ENCODE data around the gene PSG1. TPM values are rescaled to one million over a fixed set of nuclear protein-coding genes. Genes with fewer than 3 reads are reported as not detected.
"Not testable (repeated sequence)": the region's sequence is repeated elsewhere in the genome, so short reads cannot be mapped to it uniquely, and the experiment has no call there.

The PSG1 gene
- total RNA-seq, 2 donors from 2014 or later = 0.63 to 0.80 TPM

- ATAC-seq; H3K4me1 Mint-ChIP-seq; H3K36me3 Mint-ChIP-seq (ENCODE audit: low read depth); H3K4me3 Mint-ChIP-seq; DNase-seq; H3K27ac Mint-ChIP-seq; H3K9me3 ChIP-seq (ENCODE audit: control insufficient read depth, low read length, poor library complexity, severe bottlenecking): not testable (repeated sequence)
- H3K27me3 Mint-ChIP-seq = peaks cover 59% of the 10 kb centered on the region
These were observed 46.6 kb downstream of the PSG1 start for GRCh38 chr19:42832746-42833442.

GRCh38 chr19:42832023-42832680 is 47.4 kb downstream of the PSG1 start:
- H3K27ac Mint-ChIP-seq; ATAC-seq; H3K4me1 Mint-ChIP-seq; H3K4me3 Mint-ChIP-seq; H3K36me3 Mint-ChIP-seq (ENCODE audit: low read depth); DNase-seq; H3K9me3 ChIP-seq (ENCODE audit: control insufficient read depth, low read length, poor library complexity, severe bottlenecking): not testable (repeated sequence)
- H3K27me3 Mint-ChIP-seq = peaks cover 59% of the 10 kb centered on the region

GRCh38 chr19:42831221-42832019 is 48.1 kb downstream of the PSG1 start:
- H3K27ac Mint-ChIP-seq = no peak overlapping the region
- H3K4me3 Mint-ChIP-seq = no peak overlapping the region
- no peaks in the 10 kb centered on the region for H3K36me3 Mint-ChIP-seq (ENCODE audit: low read depth)
- ATAC-seq (no peak), DNase-seq (no peak)
- no peaks in the 10 kb centered on the region for H3K9me3 ChIP-seq (ENCODE audit: control insufficient read depth, low read length, poor library complexity, severe bottlenecking)
- H3K27me3 Mint-ChIP-seq = peaks cover 59% of the 10 kb centered on the region
- H3K4me1 Mint-ChIP-seq = no peaks in the 10 kb centered on the region

- H3K4me3 Mint-ChIP-seq; ATAC-seq; H3K36me3 Mint-ChIP-seq (ENCODE audit: low read depth); H3K4me1 Mint-ChIP-seq; DNase-seq; H3K9me3 ChIP-seq (ENCODE audit: control insufficient read depth, low read length, poor library complexity, severe bottlenecking); H3K27ac Mint-ChIP-seq: not testable (repeated sequence)
- peaks cover 74% of the 10 kb centered on the region for H3K27me3 Mint-ChIP-seq
These were observed 58.1 kb downstream of the PSG1 start for GRCh38 chr19:42821306-42821977.

GRCh38 chr19:42819960-42820650 is 59.4 kb downstream of the PSG1 start:
- H3K27ac Mint-ChIP-seq; H3K4me1 Mint-ChIP-seq; H3K4me3 Mint-ChIP-seq; DNase-seq; H3K9me3 ChIP-seq (ENCODE audit: control insufficient read depth, low read length, poor library complexity, severe bottlenecking); H3K36me3 Mint-ChIP-seq (ENCODE audit: low read depth); ATAC-seq: not testable (repeated sequence)
- peaks cover 67% of the 10 kb centered on the region for H3K27me3 Mint-ChIP-seq

- DNase-seq (no peak), ATAC-seq (no peak)
- Mint-ChIP-seq H3K27ac (no peak overlapping the region), H3K4me1 (no peaks in the 10 kb centered on the region), H3K36me3 (ENCODE audit: low read depth) (no peaks in the 10 kb centered on the region), H3K27me3 (peaks cover 43% of the 10 kb centered on the region), H3K4me3 (no peak overlapping the region)
- no peaks in the 10 kb centered on the region for H3K9me3 ChIP-seq (ENCODE audit: control insufficient read depth, low read length, poor library complexity, severe bottlenecking)
These were observed 62.6 kb downstream of the PSG1 start for GRCh38 chr19:42816894-42817293.

Other genes starting within 250 kb of the PSG1 start
- gene PSG3, start 139.2 kb downstream of the PSG1 start, total RNA-seq = under 1 TPM; 0.42 to 0.65 TPM
- not detected for gene PSG8, start 114.0 kb downstream of the PSG1 start, total RNA-seq
- not detected for gene PSG6, start 38.2 kb upstream of the PSG1 start, total RNA-seq
- gene PSG7, start 57.5 kb upstream of the PSG1 start, total RNA-seq = not detected
- under 1 TPM; 0.29 to 0.37 TPM for gene PSG11, start 146.8 kb upstream of the PSG1 start, total RNA-seq
- under 1 TPM in 1 of 2 donors, not detected in 1; 0.17 TPM for gene PSG2, start 203.0 kb upstream of the PSG1 start, total RNA-seq